HepG2 (cell line): ENCODE measurements around the gene NES. TPM values are rescaled to one million over a fixed set of nuclear protein-coding genes. Genes with fewer than 3 reads are reported as not detected.

Experiments
- BRD4 ChIP-seq: sonication (generic); formaldehyde crosslinking; IDR thresholded peaks from 2 replicates; pipeline ENCODE4 v1.4.0; 2020; ENCODE audit warnings: missing genetic modification reagents
- FOXA3 ChIP-seq: IDR thresholded peaks from 2 replicates; pipeline ENCODE4 v1.6.1; 2016; ENCODE audit warnings: missing genetic modification reagents, missing compliant biosample characterization
- HES4 ChIP-seq: sonication (generic); formaldehyde crosslinking; IDR thresholded peaks from 2 replicates; pipeline ENCODE4 v1.9.0; 2021; ENCODE audit warnings: mild to moderate bottlenecking, missing genetic modification reagents, borderline replicate concordance
- HNF4A ChIP-seq: sonication (generic); formaldehyde crosslinking; IDR thresholded peaks from 2 replicates; pipeline ENCODE4 v1.4.0; 2020; ENCODE audit warnings: missing genetic modification reagents
- KDM2A ChIP-seq: sonication (generic); formaldehyde crosslinking; IDR thresholded peaks from 2 replicates; pipeline ENCODE4 v1.4.0; 2020; ENCODE audit warnings: low read depth, missing genetic modification reagents, borderline replicate concordance
- KLF12 ChIP-seq: sonication (generic); formaldehyde crosslinking; IDR thresholded peaks from 2 replicates; pipeline ENCODE4 v1.4.0; 2020; ENCODE audit warnings: missing genetic modification reagents, borderline replicate concordance
- KMT2A ChIP-seq: sonication (generic); formaldehyde crosslinking; IDR thresholded peaks from 2 replicates; pipeline ENCODE4 v1.4.0; 2020; ENCODE audit warnings: missing genetic modification reagents
- MIER3 ChIP-seq: IDR thresholded peaks from 2 replicates; pipeline ENCODE4 v1.6.1; 2016; ENCODE audit warnings: missing compliant biosample characterization, borderline replicate concordance
- MYPOP ChIP-seq: sonication (generic); formaldehyde crosslinking; IDR thresholded peaks from 2 replicates; pipeline ENCODE4 v1.8.1; 2023; ENCODE audit warnings: mild to moderate bottlenecking, moderate library complexity, missing genetic modification reagents
- SMARCE1 ChIP-seq: fragments of 450-650 bp; IDR thresholded peaks from 2 replicates; pipeline ENCODE4 v1.6.1; 2017; ENCODE audit warnings: borderline replicate concordance
- SRSF1 ChIP-seq: fragments of 200-400 bp; formaldehyde crosslinking; optimal IDR thresholded peaks from 2 replicates; pipeline ENCODE3; 2017; ENCODE audit warnings: mild to moderate bottlenecking, low read depth, low read length, moderate library complexity
- U2AF1 ChIP-seq: fragments of 200-400 bp; formaldehyde crosslinking; optimal IDR thresholded peaks from 2 replicates; pipeline ENCODE3; 2017; ENCODE audit warnings: mild to moderate bottlenecking, low read depth, low read length
- ZFP62 ChIP-seq: sonication (generic); formaldehyde crosslinking; IDR thresholded peaks from 2 replicates; pipeline ENCODE4 v1.4.0; 2020; ENCODE audit warnings: missing genetic modification reagents
- ZFX ChIP-seq: sonication (generic); formaldehyde crosslinking; IDR thresholded peaks from 2 replicates; pipeline ENCODE4 v1.4.0; 2020; ENCODE audit warnings: mild to moderate bottlenecking, low read depth, missing genetic modification reagents, moderate library complexity
- ZNF256 ChIP-seq: sonication (generic); formaldehyde crosslinking; conservative IDR thresholded peaks from 2 replicates; pipeline ENCODE4 v1.4.0; 2020; ENCODE audit warnings: missing genetic modification reagents
- ZNF335 ChIP-seq: sonication (generic); formaldehyde crosslinking; IDR thresholded peaks from 2 replicates; pipeline ENCODE4 v1.4.0; 2020; ENCODE audit warnings: missing genetic modification reagents
- ZNF75D ChIP-seq: sonication (generic); formaldehyde crosslinking; IDR thresholded peaks from 2 replicates; pipeline ENCODE4 v1.8.1; 2023; ENCODE audit warnings: missing genetic modification reagents, mild to moderate bottlenecking, borderline replicate concordance
- ZNF839 ChIP-seq: sonication (generic); formaldehyde crosslinking; IDR thresholded peaks from 2 replicates; pipeline ENCODE4 v1.4.0; 2020; ENCODE audit warnings: missing genetic modification reagents, mild to moderate bottlenecking, borderline replicate concordance
- ZSCAN22 ChIP-seq: sonication (generic); formaldehyde crosslinking; IDR thresholded peaks from 2 replicates; pipeline ENCODE4 v1.4.0; 2020; ENCODE audit warnings: mild to moderate bottlenecking, missing genetic modification reagents
- polyA plus RNA-seq, 8 experiments: library from polyadenylated mRNA; depleted of rRNA in 3 of 8; stranded (reverse) in 7 of 8; unstranded in 1 of 8; fragments of >200 nt; fragmentation: Illumina TruSeq in 4 of 8; extraction: Trizol in 4 of 8; gene quantifications; 2 replicates each; pipeline versions ENCODE4 v1.2.1 to v1.2.3, GENCODE V29; 2011 to 2016; ENCODE audit warnings: low read depth in 4 of 8, missing spikeins in 1 of 8, mixed read lengths in 1 of 8; ENCODE audit not compliant: insufficient read depth in 1 of 8
- total RNA-seq, 5 experiments: library from RNA; depleted of rRNA; stranded (reverse); fragments of >200 nt; fragmentation: Illumina TruSeq; extraction: Trizol; gene quantifications; 2 replicates each; pipeline ENCODE4 v1.2.3, GENCODE V29; 2016; ENCODE audit warnings: low read depth in 1 of 5
- TF ChIP-seq, protein P1 (sequence below): sonication (generic); formaldehyde crosslinking; IDR thresholded peaks from 2 replicates; pipeline ENCODE4 v1.4.0; 2020; ENCODE audit warnings: mild to moderate bottlenecking, missing genetic modification reagents
- TF ChIP-seq, protein P2 (sequence below), 2 experiments: sonication (generic) in 1 of 2; formaldehyde crosslinking in 1 of 2; IDR thresholded peaks; 2 replicates each; pipeline versions ENCODE4 v1.4.0 to v1.6.1; 2018 to 2020; ENCODE audit warnings: missing genetic modification reagents in 2 of 2, borderline replicate concordance in 1 of 2, low read depth in 1 of 2, mild to moderate bottlenecking in 1 of 2, missing biosample characterization in 1 of 2
- TF ChIP-seq, protein P3 (sequence below): sonication (generic); formaldehyde crosslinking; IDR thresholded peaks from 2 replicates; pipeline ENCODE4 v1.5.0; 2020; ENCODE audit warnings: mild to moderate bottlenecking, missing genetic modification reagents, moderate library complexity
- TF ChIP-seq, protein P4 (sequence below): sonication (generic); formaldehyde crosslinking; IDR thresholded peaks from 2 replicates; pipeline ENCODE4 v1.4.0; 2020; ENCODE audit warnings: mild to moderate bottlenecking, missing genetic modification reagents
- TF ChIP-seq, protein P5 (sequence below): IDR thresholded peaks from 2 replicates; pipeline ENCODE4 v1.6.1; 2012; ENCODE audit warnings: inconsistent platforms

NES gene
- total and polyA plus RNA-seq, 2 of the 13 experiments (the other 11 are each of a cell fraction or from before 2014, with no cell fraction given) = 1.7 to 16.6 TPM

DNA sequence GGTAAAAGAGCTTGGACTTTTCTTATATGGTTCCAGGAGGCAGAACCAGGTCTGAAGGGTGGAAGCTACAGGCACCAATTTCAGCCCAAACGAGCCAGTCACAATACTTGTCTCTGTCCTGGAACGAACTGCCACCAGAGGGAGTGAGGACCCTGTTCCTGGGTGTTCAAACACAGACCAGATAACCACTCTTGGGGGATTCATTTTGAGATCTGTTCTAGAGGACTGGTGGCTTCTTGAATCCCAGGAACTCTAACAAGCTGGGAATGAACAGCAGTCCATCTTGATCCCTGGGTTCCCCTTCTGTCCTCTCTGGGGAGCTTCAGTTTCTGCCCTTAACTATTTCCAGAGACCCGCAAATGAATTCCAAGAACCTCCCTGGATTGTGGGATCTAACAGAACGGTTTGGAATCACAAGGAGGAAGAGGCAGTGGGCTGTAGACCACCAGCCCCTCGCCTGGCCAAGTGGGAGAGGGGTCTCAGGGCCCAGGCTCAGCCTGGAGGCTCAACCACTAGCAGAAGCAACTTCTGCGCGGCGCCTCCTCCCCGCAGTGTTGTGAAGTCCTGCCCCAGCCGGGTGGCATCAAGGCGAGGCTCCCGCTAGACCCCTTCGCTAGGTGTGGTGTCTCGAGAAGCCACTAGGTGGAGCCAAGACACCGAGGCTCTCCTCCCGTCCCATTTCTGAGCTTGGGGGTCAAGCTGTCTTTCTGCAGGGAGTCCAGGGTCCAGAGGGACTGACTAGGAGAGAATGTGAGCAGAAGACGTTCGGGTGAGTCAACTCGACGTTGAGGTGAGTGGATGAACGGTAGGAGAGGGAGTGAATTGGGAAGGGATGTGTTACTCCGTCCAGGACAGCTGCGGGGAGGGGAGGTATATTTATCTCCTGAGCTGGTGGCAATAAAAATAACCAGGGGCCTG lies 12.1 kb upstream of the NES start (continued):
- TF ChIP-seq HES4 (CRISPR knock-in tag) (no peak), ZFX (no peak), ZNF335 (CRISPR knock-in tag) (no peak), HNF4A (CRISPR knock-in tag) (peak; percentile 75), SRSF1 (no peak), FOXA3 (CRISPR knock-in tag) (no peak), ZSCAN22 (CRISPR knock-in tag) (no peak), U2AF1 (no peak), BRD4 (CRISPR knock-in tag) (no peak), MIER3 (CRISPR knock-in tag) (peak; percentile 53; the same call in 1 of the 2 replicates), ZNF839 (CRISPR knock-in tag) (no peak), KLF12 (no peak), KMT2A (CRISPR knock-in tag) (0 out of 2 replicates have a peak, but pooled peaks have one; percentile 19), ZFP62 (CRISPR knock-in tag) (no peak), KDM2A (CRISPR knock-in tag) (peak; percentile 71; the same call in 1 of the 2 replicates), ZNF75D (CRISPR knock-in tag) (no peak), SMARCE1 (no peak), ZNF256 (CRISPR knock-in tag) (no peak), MYPOP (CRISPR knock-in tag) (no peak)
- TF ChIP-seq, protein P1, sequence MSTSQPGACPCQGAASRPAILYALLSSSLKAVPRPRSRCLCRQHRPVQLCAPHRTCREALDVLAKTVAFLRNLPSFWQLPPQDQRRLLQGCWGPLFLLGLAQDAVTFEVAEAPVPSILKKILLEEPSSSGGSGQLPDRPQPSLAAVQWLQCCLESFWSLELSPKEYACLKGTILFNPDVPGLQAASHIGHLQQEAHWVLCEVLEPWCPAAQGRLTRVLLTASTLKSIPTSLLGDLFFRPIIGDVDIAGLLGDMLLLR (CRISPR knock-in tag) = no peak
- TF ChIP-seq, protein P2, sequence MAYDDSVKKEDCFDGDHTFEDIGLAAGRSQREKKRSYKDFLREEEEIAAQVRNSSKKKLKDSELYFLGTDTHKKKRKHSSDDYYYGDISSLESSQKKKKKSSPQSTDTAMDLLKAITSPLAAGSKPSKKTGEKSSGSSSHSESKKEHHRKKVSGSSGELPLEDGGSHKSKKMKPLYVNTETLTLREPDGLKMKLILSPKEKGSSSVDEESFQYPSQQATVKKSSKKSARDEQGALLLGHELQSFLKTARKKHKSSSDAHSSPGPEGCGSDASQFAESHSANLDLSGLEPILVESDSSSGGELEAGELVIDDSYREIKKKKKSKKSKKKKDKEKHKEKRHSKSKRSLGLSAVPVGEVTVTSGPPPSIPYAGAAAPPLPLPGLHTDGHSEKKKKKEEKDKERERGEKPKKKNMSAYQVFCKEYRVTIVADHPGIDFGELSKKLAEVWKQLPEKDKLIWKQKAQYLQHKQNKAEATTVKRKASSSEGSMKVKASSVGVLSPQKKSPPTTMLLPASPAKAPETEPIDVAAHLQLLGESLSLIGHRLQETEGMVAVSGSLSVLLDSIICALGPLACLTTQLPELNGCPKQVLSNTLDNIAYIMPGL (CRISPR knock-in tag; IDR thresholded peaks at IDR 0.05; ENCODE audit: borderline replicate concordance in 1 of 2, low read depth in 1 of 2) = peak; percentile 54 to 77; a peak in 3 of 4 replicates
- TF ChIP-seq, protein P3, sequence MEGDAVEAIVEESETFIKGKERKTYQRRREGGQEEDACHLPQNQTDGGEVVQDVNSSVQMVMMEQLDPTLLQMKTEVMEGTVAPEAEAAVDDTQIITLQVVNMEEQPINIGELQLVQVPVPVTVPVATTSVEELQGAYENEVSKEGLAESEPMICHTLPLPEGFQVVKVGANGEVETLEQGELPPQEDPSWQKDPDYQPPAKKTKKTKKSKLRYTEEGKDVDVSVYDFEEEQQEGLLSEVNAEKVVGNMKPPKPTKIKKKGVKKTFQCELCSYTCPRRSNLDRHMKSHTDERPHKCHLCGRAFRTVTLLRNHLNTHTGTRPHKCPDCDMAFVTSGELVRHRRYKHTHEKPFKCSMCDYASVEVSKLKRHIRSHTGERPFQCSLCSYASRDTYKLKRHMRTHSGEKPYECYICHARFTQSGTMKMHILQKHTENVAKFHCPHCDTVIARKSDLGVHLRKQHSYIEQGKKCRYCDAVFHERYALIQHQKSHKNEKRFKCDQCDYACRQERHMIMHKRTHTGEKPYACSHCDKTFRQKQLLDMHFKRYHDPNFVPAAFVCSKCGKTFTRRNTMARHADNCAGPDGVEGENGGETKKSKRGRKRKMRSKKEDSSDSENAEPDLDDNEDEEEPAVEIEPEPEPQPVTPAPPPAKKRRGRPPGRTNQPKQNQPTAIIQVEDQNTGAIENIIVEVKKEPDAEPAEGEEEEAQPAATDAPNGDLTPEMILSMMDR = peak; percentile 98
- TF ChIP-seq, protein P4, sequence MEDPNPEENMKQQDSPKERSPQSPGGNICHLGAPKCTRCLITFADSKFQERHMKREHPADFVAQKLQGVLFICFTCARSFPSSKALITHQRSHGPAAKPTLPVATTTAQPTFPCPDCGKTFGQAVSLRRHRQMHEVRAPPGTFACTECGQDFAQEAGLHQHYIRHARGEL = no peak
- TF ChIP-seq, protein P5, sequence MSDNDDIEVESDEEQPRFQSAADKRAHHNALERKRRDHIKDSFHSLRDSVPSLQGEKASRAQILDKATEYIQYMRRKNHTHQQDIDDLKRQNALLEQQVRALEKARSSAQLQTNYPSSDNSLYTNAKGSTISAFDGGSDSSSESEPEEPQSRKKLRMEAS = no peak
